NT2/D1 (cell line): ENCODE data around the gene C16orf74.

ENCODE experiments used
- SUZ12 ChIP-seq: IDR thresholded peaks from 2 replicates; pipeline ENCODE4 v1.6.1; 2011; ENCODE audit not compliant: insufficient read length, insufficient read depth; ENCODE audit errors: extremely low read depth
- YY1 ChIP-seq: IDR thresholded peaks from 2 replicates; pipeline ENCODE4 v1.6.1; 2011; ENCODE audit not compliant: insufficient read length, insufficient read depth
- ZNF274 ChIP-seq: IDR thresholded peaks from 2 replicates; pipeline ENCODE4 v1.6.1; 2011; ENCODE audit warnings: mild to moderate bottlenecking, low read depth, low read length

GRCh38 chr16:85728879-85729278 lies 22.0 kb downstream of the C16orf74 start:
- no peak for TF ChIP-seq YY1
- no peak for TF ChIP-seq SUZ12
- no peak for TF ChIP-seq ZNF274
